GM18867 (cell line): ENCODE measurements around the gene NDUFS2.

ENCODE experiments used
- ATAC-seq: cut with Tn5 transposase; IDR thresholded peaks from one replicate; pipeline ENCODE4 v1.9.1; 2021; ENCODE audit warnings: mild to moderate bottlenecking, moderate library complexity; ENCODE audit not compliant: unreplicated experiment

Gene NDUFS2

GRCh38 chr1:161201836-161202712 is at the start of gene NDUFS2:
TSS of gene NDUFS2 (plus strand) at chr1:161202367. CDS start at chr1:161202386, 19 bp downstream.
- ATAC-seq = peak; percentile 95

GRCh38 chr1:161153176-161153575 is 49.0 kb upstream of the NDUFS2 start:
- ATAC-seq = no peak

- peak; percentile 86 for ATAC-seq
Measured at GRCh38 chr1:161153682-161154337, 48.4 kb upstream of the NDUFS2 start, which contains the start of gene UFC1. TSS of gene UFC1 (plus strand) at chr1:161153978. CDS start at chr1:161153998, 20 bp downstream.

GRCh38 chr1:161157867-161158266 is 44.3 kb upstream of the NDUFS2 start:
- ATAC-seq = no peak

GRCh38 chr1:161158316-161159010 is 43.7 kb upstream of the NDUFS2 start:
- peak; percentile 7 for ATAC-seq

- ATAC-seq = peak; percentile 74
Measured at GRCh38 chr1:161159087-161159912, 42.9 kb upstream of the NDUFS2 start, which contains the start of gene USP21. TSS of gene USP21 (plus strand) at chr1:161159500. CDS start at chr1:161160641, 1,141 bp downstream.

- no peak for ATAC-seq
Measured at GRCh38 chr1:161159913-161160243, 42.3 kb upstream of the NDUFS2 start.

- no peak for ATAC-seq
Measured at GRCh38 chr1:161160671-161161145, 41.5 kb upstream of the NDUFS2 start.

- no peak for ATAC-seq
Measured at GRCh38 chr1:161161652-161162051, 40.5 kb upstream of the NDUFS2 start.

- no peak for ATAC-seq
Measured at GRCh38 chr1:161162052-161162451, 40.1 kb upstream of the NDUFS2 start.

- ATAC-seq = no peak
Measured at GRCh38 chr1:161162806-161163205, 39.4 kb upstream of the NDUFS2 start.

GRCh38 chr1:161163793-161164192 is 38.4 kb upstream of the NDUFS2 start:
- no peak for ATAC-seq

GRCh38 chr1:161164901-161165610 is 37.1 kb upstream of the NDUFS2 start:
- ATAC-seq = no peak

GRCh38 chr1:161165742-161166668 is 36.2 kb upstream of the NDUFS2 start, which contains the start of gene PPOX:
TSS of gene PPOX (plus strand) at chr1:161166426. CDS start at chr1:161166848, 422 bp downstream.
- ATAC-seq = peak; percentile 88

- ATAC-seq = no peak
Measured at GRCh38 chr1:161166669-161167548, 35.3 kb upstream of the NDUFS2 start.

- no peak for ATAC-seq
Measured at GRCh38 chr1:161168906-161169305, 33.3 kb upstream of the NDUFS2 start.

GRCh38 chr1:161171191-161171590 is 31.0 kb upstream of the NDUFS2 start:
- no peak for ATAC-seq

GRCh38 chr1:161171696-161172095 is 30.5 kb upstream of the NDUFS2 start:
- ATAC-seq = no peak
